H9 (cell line): ENCODE results near the gene CD2AP. TPM values are rescaled to one million over a fixed set of nuclear protein-coding genes. Genes with fewer than 3 reads are reported as not detected.
"Not testable (repeated sequence)": the region's sequence is repeated elsewhere in the genome, so short reads cannot be mapped to it uniquely, and the experiment has no call there.

Source experiments
- DNase-seq: peaks from one replicate; pipeline ENCODE4 v3.0.0-alpha.2; 2017
- H2AFZ ChIP-seq: one replicate; pipeline ENCODE4 v1.6.1; 2013; ENCODE audit warnings: mild to moderate bottlenecking, low read length, control low read depth, moderate library complexity
- H2AK5ac ChIP-seq: 2 replicates; pipeline ENCODE4 v1.6.1; 2013; ENCODE audit warnings: low read length, control low read depth, mixed read lengths; ENCODE audit not compliant: insufficient read length
- H2BK120ac ChIP-seq: one replicate; pipeline ENCODE4 v1.6.1; 2013; ENCODE audit warnings: low read depth, mild to moderate bottlenecking, low read length, control low read depth, inconsistent platforms; ENCODE audit not compliant: poor library complexity, severe bottlenecking
- H2BK12ac ChIP-seq: 2 replicates; pipeline ENCODE4 v1.6.1; 2013; ENCODE audit warnings: low read length, control low read depth, mixed read lengths, low read depth; ENCODE audit not compliant: insufficient read length
- H2BK15ac ChIP-seq: 2 replicates; pipeline ENCODE4 v1.6.1; 2013; ENCODE audit warnings: low read depth, low read length, control low read depth
- H2BK20ac ChIP-seq: one replicate; pipeline ENCODE4 v1.6.1; 2013; ENCODE audit warnings: low read depth, mild to moderate bottlenecking, low read length, control low read depth, inconsistent platforms; ENCODE audit not compliant: poor library complexity, severe bottlenecking
- H2BK5ac ChIP-seq: 2 replicates; pipeline ENCODE4 v1.6.1; 2013; ENCODE audit warnings: low read length, control low read depth, mixed read lengths; ENCODE audit not compliant: insufficient read length
- H3K14ac ChIP-seq: 2 replicates; pipeline ENCODE4 v1.6.1; 2013; ENCODE audit warnings: low read length, control low read depth; ENCODE audit not compliant: insufficient read depth
- H3K18ac ChIP-seq: 2 replicates; pipeline ENCODE4 v1.6.1; 2013; ENCODE audit warnings: low read depth, mild to moderate bottlenecking, mixed read lengths, low read length, control low read depth; ENCODE audit not compliant: insufficient read length
- H3K23ac ChIP-seq: 2 replicates; pipeline ENCODE4 v1.6.1; 2013; ENCODE audit warnings: low read length, control low read depth, mixed read lengths, low read depth; ENCODE audit not compliant: insufficient read length
- H3K23me2 ChIP-seq: 2 replicates; pipeline ENCODE4 v1.6.1; 2013; ENCODE audit warnings: low read depth, mild to moderate bottlenecking, mixed read lengths, low read length, control low read depth; ENCODE audit not compliant: insufficient read length, poor library complexity, severe bottlenecking
- H3K27ac ChIP-seq: 2 replicates; pipeline ENCODE4 v1.5.1; 2013; ENCODE audit warnings: low read length, control low read depth, mixed read lengths, low read depth; ENCODE audit not compliant: insufficient read length
- H3K27me3 ChIP-seq: 2 replicates; pipeline ENCODE4 v1.6.1; 2013; ENCODE audit warnings: low read length, control low read depth, inconsistent platforms; ENCODE audit not compliant: insufficient read depth
- H3K4ac ChIP-seq: 2 replicates; pipeline ENCODE4 v1.6.1; 2013; ENCODE audit warnings: low read depth, mild to moderate bottlenecking, control low read depth, inconsistent platforms, low read length, moderate library complexity
- H3K4me1 ChIP-seq: 2 replicates; pipeline ENCODE4 v1.6.1; 2013; ENCODE audit warnings: low read length, control low read depth, inconsistent platforms; ENCODE audit not compliant: insufficient read depth
- H3K4me2 ChIP-seq: 2 replicates; pipeline ENCODE4 v1.6.1; 2013; ENCODE audit warnings: low read length, control low read depth, mixed read lengths; ENCODE audit not compliant: insufficient read length, insufficient read depth
- H3K56ac ChIP-seq: 2 replicates; pipeline ENCODE4 v1.6.1; 2013; ENCODE audit warnings: low read depth, mild to moderate bottlenecking, mixed read lengths, low read length, control low read depth; ENCODE audit not compliant: insufficient read length
- H3K79me1 ChIP-seq: 2 replicates; pipeline ENCODE4 v1.6.1; 2013; ENCODE audit warnings: low read depth, mild to moderate bottlenecking, moderate library complexity, low read length, control low read depth, inconsistent platforms; ENCODE audit not compliant: insufficient read depth, poor library complexity, severe bottlenecking
- H3K79me2 ChIP-seq: 2 replicates; pipeline ENCODE4 v1.6.1; 2013; ENCODE audit warnings: low read length, control low read depth, inconsistent platforms; ENCODE audit not compliant: insufficient read depth
- H3K9ac ChIP-seq: 2 replicates; pipeline ENCODE4 v1.6.1; 2013; ENCODE audit warnings: low read length, control low read depth, mixed read lengths; ENCODE audit not compliant: insufficient read length; ENCODE audit errors: extremely low read depth
- H3K9me3 ChIP-seq: one replicate; pipeline ENCODE4 v1.6.1; 2013; ENCODE audit warnings: low read depth, low read length, inconsistent platforms; ENCODE audit not compliant: control insufficient read depth
- H3T11ph ChIP-seq: one replicate; pipeline ENCODE4 v1.6.1; 2013; ENCODE audit warnings: mild to moderate bottlenecking, low read length, control low read depth, inconsistent platforms
- H4K20me1 ChIP-seq: one replicate; pipeline ENCODE4 v1.6.1; 2013; ENCODE audit not compliant: control insufficient read depth, insufficient read length, insufficient read depth
- H4K5ac ChIP-seq: 2 replicates; pipeline ENCODE4 v1.6.1; 2013; ENCODE audit warnings: low read depth, mild to moderate bottlenecking, mixed read lengths, low read length, control low read depth; ENCODE audit not compliant: insufficient read length
- H4K8ac ChIP-seq: replicated peaks from 2 replicates; pipeline ENCODE4 v1.6.1; 2013; ENCODE audit warnings: low read length, control low read depth, mixed read lengths, low read depth; ENCODE audit not compliant: insufficient read length
- H4K91ac ChIP-seq: 2 replicates; pipeline ENCODE4 v1.6.1; 2013; ENCODE audit warnings: low read depth, mild to moderate bottlenecking, moderate library complexity, mixed read lengths, low read length, control low read depth; ENCODE audit not compliant: insufficient read length
- H3K27ac Mint-ChIP-seq, 3 experiments: 2 replicates in 2 of 3; 3 replicates in 1 of 3; pipeline ENCODE4 v1.8.0; 2020 to 2021; ENCODE audit warnings: mixed read lengths in 3 of 3, mild to moderate bottlenecking in 1 of 3, moderate library complexity in 1 of 3
- H3K27me3 Mint-ChIP-seq: 2 replicates; pipeline ENCODE4 v1.8.0; 2021; ENCODE audit warnings: low read depth, mild to moderate bottlenecking, moderate library complexity, mixed read lengths
- H3K36me3 Mint-ChIP-seq, 3 experiments: 2 replicates in 2 of 3; 3 replicates in 1 of 3; pipeline ENCODE4 v1.8.0; 2020 to 2021; ENCODE audit warnings: low read depth in 3 of 3, mixed read lengths in 3 of 3; ENCODE audit not compliant: insufficient read depth in 1 of 3
- H3K4me1 Mint-ChIP-seq, 2 experiments: 2 replicates each; pipeline ENCODE4 v1.8.0; 2020; ENCODE audit warnings: mixed read lengths in 2 of 2
- H3K4me3 Mint-ChIP-seq, 2 experiments: 2 replicates in 1 of 2; 3 replicates in 1 of 2; pipeline ENCODE4 v1.8.0; 2020 to 2021; ENCODE audit warnings: mild to moderate bottlenecking in 2 of 2, mixed read lengths in 2 of 2, moderate library complexity in 1 of 2
- H3K9me3 Mint-ChIP-seq, 2 experiments: 2 replicates in 1 of 2; 3 replicates in 1 of 2; pipeline ENCODE4 v1.8.0; 2020; ENCODE audit warnings: mild to moderate bottlenecking in 2 of 2, mixed read lengths in 2 of 2, moderate library complexity in 1 of 2
- CTCF ChIP-seq: fragments of 200-600 bp; sonication (generic); conservative IDR thresholded peaks from 3 replicates; pipeline ENCODE4 v1.8.0; 2021; ENCODE audit warnings: antibody characterized with exemption, mild to moderate bottlenecking
- WGBS: extraction: QIAGEN DNeasy Blood & Tissue Kit; methylation state at CpG from one replicate; pipeline ENCODE4 v1.1.7; 2013; ENCODE audit warnings: missing lambda C conversion rate, low lambda C conversion rate, mixed read lengths; ENCODE audit not compliant: insufficient read length; ENCODE audit errors: extremely low coverage; 5-methylcytosine and 5-hydroxymethylcytosine counted together
- total RNA-seq: library from RNA; stranded (reverse); gene quantifications from 2 replicates; pipeline ENCODE4 v1.2.1, GENCODE V29; 2021

The CD2AP gene
- total RNA-seq, 1 experiment from 2014 or later: 50.1 TPM

DNA sequence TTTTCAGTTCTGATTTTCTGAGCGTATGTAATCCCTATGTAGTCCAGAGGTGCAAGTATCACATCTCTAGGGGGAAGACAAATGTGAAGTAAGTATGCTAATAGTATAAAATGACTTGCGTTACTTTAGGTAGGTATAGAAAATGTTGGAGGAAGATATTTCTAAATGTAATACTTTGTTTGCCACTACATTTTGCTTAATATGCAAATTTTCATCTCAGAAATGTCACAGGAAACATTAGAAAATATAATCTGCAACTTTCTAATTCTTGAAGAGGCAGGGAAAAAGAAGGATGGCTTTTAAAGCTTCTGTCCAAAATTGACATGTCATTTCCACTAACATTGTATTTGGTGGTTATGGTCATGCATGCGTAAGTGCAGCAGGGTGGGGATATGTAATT lies 85.6 kb downstream of the CD2AP start:
- no peak overlapping the region for H2BK120ac ChIP-seq
- no CpG with 5 or more reads among the region's 3 CpGs for WGBS
- no peak overlapping the region for H2BK12ac ChIP-seq
- no peak overlapping the region for H4K8ac ChIP-seq
- H3K79me2 ChIP-seq: peaks cover 2% of the 10 kb centered on the region; the same call in 1 of the 2 replicates
- H4K5ac ChIP-seq: no peak overlapping the region
- Mint-ChIP-seq H3K4me3 (no peak overlapping the region), H3K36me3 (peaks cover 4 to 8% (median 7%) of the 10 kb centered on the region in 3 experiments; a peak in 6 of 7 replicates), H3K27ac (no peak overlapping the region), H3K9me3 (no peaks in the 10 kb centered on the region), H3K4me1 (no peaks in the 10 kb centered on the region; a peak in 1 of 4 replicates), H3K27me3 (no peaks in the 10 kb centered on the region)
- peaks cover 8% of the 10 kb centered on the region for H3K79me1 ChIP-seq
- H3K56ac ChIP-seq: no peak overlapping the region
- no peak overlapping the region for H3K9ac ChIP-seq
- H2BK20ac ChIP-seq: no peak overlapping the region
- peaks cover 2% of the 10 kb centered on the region; the same call in 1 of the 2 replicates for H3K4me1 ChIP-seq
- peaks cover 2% of the 10 kb centered on the region for H3K23me2 ChIP-seq
- H2BK15ac ChIP-seq: no peak overlapping the region
- H3K4me2 ChIP-seq: no peak overlapping the region
- H3K4ac ChIP-seq: no peak overlapping the region
- no peak for DNase-seq
- no peak overlapping the region for H3K14ac ChIP-seq
- H2AK5ac ChIP-seq: no peak overlapping the region
- no peak for TF ChIP-seq CTCF
- no peak overlapping the region for H2AFZ ChIP-seq
- H3T11ph ChIP-seq: no peak overlapping the region
- no peak overlapping the region for H4K91ac ChIP-seq
- no peaks in the 10 kb centered on the region for H3K27me3 ChIP-seq
- H4K20me1 ChIP-seq: no peaks in the 10 kb centered on the region
- H2BK5ac ChIP-seq: no peak overlapping the region
- H3K9me3 ChIP-seq: no peaks in the 10 kb centered on the region
- no peak overlapping the region for H3K27ac ChIP-seq
- H3K18ac ChIP-seq: no peak overlapping the region
- H3K23ac ChIP-seq: no peak overlapping the region

GRCh38 chr6:47566602-47567001 lies 89.0 kb downstream of the CD2AP start:
- not testable (repeated sequence) for H2BK12ac ChIP-seq, H2BK5ac ChIP-seq, H3K56ac ChIP-seq, H2BK15ac ChIP-seq, H2BK20ac ChIP-seq, H3K27me3 Mint-ChIP-seq, H3K23ac ChIP-seq, H4K20me1 ChIP-seq, H2AK5ac ChIP-seq, H3K4me2 ChIP-seq, H2BK120ac ChIP-seq, H2AFZ ChIP-seq, H3K27ac ChIP-seq, H3K4me1 Mint-ChIP-seq, H3K79me1 ChIP-seq, H3T11ph ChIP-seq, H3K27me3 ChIP-seq, DNase-seq, H3K4me3 Mint-ChIP-seq, H4K8ac ChIP-seq, H3K36me3 Mint-ChIP-seq, H3K9me3 Mint-ChIP-seq, H3K79me2 ChIP-seq, H3K27ac Mint-ChIP-seq, H3K9ac ChIP-seq, H4K91ac ChIP-seq, H3K18ac ChIP-seq, H3K23me2 ChIP-seq, H4K5ac ChIP-seq, H3K4ac ChIP-seq, H3K4me1 ChIP-seq, H3K9me3 ChIP-seq, H3K14ac ChIP-seq
- WGBS: no CpG with 5 or more reads among the region's 3 CpGs
